Right lung (tissue), 10 donors: ENCODE data around the gene APOBEC4. TPM values are rescaled to one million over a fixed set of nuclear protein-coding genes. Genes with fewer than 3 reads are reported as not detected.
A peak's percentile ranks its signal among the peaks of the same experiment; 100 is the strongest.
"Not testable (repeated sequence)": the region's sequence is repeated elsewhere in the genome, so short reads cannot be mapped to it uniquely, and the experiment has no call there.

Experiments
- DNase-seq, 2 donors: peaks; one replicate each; pipeline ENCODE4 v3.0.0-alpha.2; 2013
- long read RNA-seq, 8 donors: transcript quantifications; one replicate each; lab custom pipeline, GENCODE V29; 2026
- polyA plus RNA-seq, 5 donors: library from polyadenylated mRNA; unstranded; fragments of 120-200 nt; gene quantifications; one replicate each; pipeline versions ENCODE4 v1.2.1 to v1.2.3, GENCODE V29; 2013; ENCODE audit warnings: inconsistent platforms in 1 of 5, low replicate concordance in 1 of 5; ENCODE audit not compliant: insufficient read length in 5 of 5, insufficient read depth in 1 of 5

APOBEC4 gene
- 1 to 10 TPM in 3 of 5 donors, under 1 TPM in 2; 0.50 to 2.6 (median 1.3) TPM for polyA plus RNA-seq
- long read RNA-seq, donor 1, partial matches to known transcripts = 0 of 2 reads
- long read RNA-seq, donor 1, other reads (novel, unspliced or antisense) = 0 of 2 reads
- long read RNA-seq, donor 2 = 0 reads
- long read RNA-seq, donor 3 = 0 reads
- long read RNA-seq, donor 4 = 0 reads
- long read RNA-seq, donor 5 = 0 reads
- long read RNA-seq, donor 6, partial matches to known transcripts = 0 of 1 reads
- long read RNA-seq, donor 6, other reads (novel, unspliced or antisense) = 0 of 1 reads
- long read RNA-seq, donor 7, partial matches to known transcripts = 72 of 81 reads
- long read RNA-seq, donor 7, other reads (novel, unspliced or antisense) = 9 of 81 reads
- long read RNA-seq, donor 8 = 0 reads

GRCh38 chr1:183652547-183653461, at the start of gene APOBEC4:
Gene APOBEC4, minus strand, starts transcription at chr1:183653316. Its CDS starts 4,535 bp downstream, at chr1:183648781.
- no peak for DNase-seq

GRCh38 chr1:183702813-183703198, 49.7 kb upstream of the APOBEC4 start:
- DNase-seq = no peak

GRCh38 chr1:183702087-183702812, 49.1 kb upstream of the APOBEC4 start:
- no peak for DNase-seq

- DNase-seq = no peak
Measured at GRCh38 chr1:183699616-183700160, 46.6 kb upstream of the APOBEC4 start.

- no peak for DNase-seq
Measured at GRCh38 chr1:183697814-183698590, 44.9 kb upstream of the APOBEC4 start.

GRCh38 chr1:183696981-183697380, 43.9 kb upstream of the APOBEC4 start:
- no peak for DNase-seq

GRCh38 chr1:183694755-183695154, 41.6 kb upstream of the APOBEC4 start:
- DNase-seq = peak in 1 of 2 donors; percentile 27

GRCh38 chr1:183694066-183694465, 41.0 kb upstream of the APOBEC4 start:
- DNase-seq = no peak

GRCh38 chr1:183693521-183693920, 40.4 kb upstream of the APOBEC4 start:
- DNase-seq = no peak

GRCh38 chr1:183689762-183690204, 36.7 kb upstream of the APOBEC4 start:
- no peak for DNase-seq

- DNase-seq = no peak
Measured at GRCh38 chr1:183688341-183689060, 35.4 kb upstream of the APOBEC4 start.

- no peak for DNase-seq
Measured at GRCh38 chr1:183687546-183688304, 34.6 kb upstream of the APOBEC4 start.

GRCh38 chr1:183686229-183686628, 33.1 kb upstream of the APOBEC4 start:
- no peak for DNase-seq

GRCh38 chr1:183685112-183685713, 32.1 kb upstream of the APOBEC4 start:
- DNase-seq = no peak

- not testable (repeated sequence) for DNase-seq
Measured at GRCh38 chr1:183679363-183679762, 26.2 kb upstream of the APOBEC4 start.

- no peak for DNase-seq
Measured at GRCh38 chr1:183678819-183679218, 25.7 kb upstream of the APOBEC4 start.

- no peak for DNase-seq
Measured at GRCh38 chr1:183676586-183677189, 23.6 kb upstream of the APOBEC4 start.

- DNase-seq = no peak
Measured at GRCh38 chr1:183675883-183676585, 22.9 kb upstream of the APOBEC4 start.
